H1 (cell line): ENCODE measurements around the gene UVRAG. TPM values are rescaled to one million over a fixed set of nuclear protein-coding genes. Genes with fewer than 3 reads are reported as not detected.

Source experiments
- CBX5 ChIP-seq: fragments of 300-800, 300-1000 bp; sonication (generic); IDR thresholded peaks from 2 replicates; pipeline ENCODE4 v1.7.1; 2016; ENCODE audit warnings: antibody characterized with exemption, low read length, low read depth
- SIN3A ChIP-seq, 2 experiments: IDR thresholded peaks in 1 of 2; conservative IDR thresholded peaks in 1 of 2; 2 replicates each; pipeline ENCODE4 v1.6.1; 2011 to 2012; ENCODE audit warnings: low read length in 2 of 2, improper control_type of control experiment in 1 of 2, low read depth in 1 of 2, mild to moderate bottlenecking in 1 of 2
- polyA plus RNA-seq, 7 experiments: library from polyadenylated mRNA; depleted of rRNA in 3 of 7; stranded (reverse) in 5 of 7; unstranded in 2 of 7; fragments of >200 nt in 5 of 7; fragments of 200-250 nt in 2 of 7; gene quantifications; 1 replicate in 5 of 7; 2 replicates in 1 of 7; 4 replicates in 1 of 7; pipeline versions ENCODE4 v1.2.1 to v1.2.3, GENCODE V29; 2011 to 2013; ENCODE audit warnings: missing spikeins in 2 of 7, mixed read lengths in 2 of 7
- total RNA-seq: library from RNA; stranded (reverse); fragmentation: NEBNext Ultra II Directional; extraction: Animal tissue kit (Norgen Biotek cat#: 25700); gene quantifications from 2 replicates; pipeline ENCODE4 v1.2.1, GENCODE V29; 2021

Gene UVRAG
- total and polyA plus RNA-seq, 2 of the 8 experiments (the other 6 are each of a cell fraction or from before 2014, with no cell fraction given): 5.5 to 14.7 TPM

- TF ChIP-seq CBX5: no peak
- no peak for TF ChIP-seq SIN3A (conservative IDR thresholded peaks at IDR 0.05 in 1 of 2, IDR thresholded peaks at IDR 0.05 in 1 of 2; ENCODE audit: low read depth in 1 of 2, low read length in 2 of 2)
- TF ChIP-seq, all 59 proteins: peak for 0
These were observed 348.4 kb downstream of the UVRAG start (continued) for GRCh38 chr11:76163289-76163880.
